CD8-positive, alpha-beta memory T cell (primary cell): ENCODE measurements around the gene PRDM12. TPM values are rescaled to one million over a fixed set of nuclear protein-coding genes. Genes with fewer than 3 reads are reported as not detected.
"Not testable (repeated sequence)": the region's sequence is repeated elsewhere in the genome, so short reads cannot be mapped to it uniquely, and the experiment has no call there.

Experiments used
- CTCF ChIA-PET: fragments of 350-600 bp; sonication (Branson Sonifier 250); formaldehyde crosslinking; loops from one replicate; lab custom pipeline; 2021; ENCODE audit warnings: antibody characterized with exemption; lab: Charles Lee
- POLR2A ChIA-PET: fragments of 350-600 bp; sonication (Branson Sonifier 250); formaldehyde crosslinking; loops from one replicate; lab custom pipeline; 2021; ENCODE audit warnings: antibody characterized with exemption; lab: Charles Lee
- DNase-seq, 5 donors: peaks; one replicate each; pipeline versions ENCODE4 v3.0.0 to v3.0.0-alpha.2; 2020 to 2022; ENCODE audit warnings: mixed read lengths in 1 of 5
- H3K27ac ChIP-seq: one replicate; pipeline ENCODE4 v1.7.0; 2013; ENCODE audit warnings: low read depth, mild to moderate bottlenecking, low read length, moderate library complexity
- H3K27me3 ChIP-seq: 2 replicates; pipeline ENCODE4 v1.7.0; 2013; ENCODE audit warnings: low read length, mild to moderate bottlenecking; ENCODE audit not compliant: insufficient read depth, poor library complexity, severe bottlenecking
- H3K36me3 ChIP-seq: 2 replicates; pipeline ENCODE4 v1.7.0; 2013; ENCODE audit warnings: mild to moderate bottlenecking, low read length, moderate library complexity; ENCODE audit not compliant: insufficient read depth
- H3K4me1 ChIP-seq: 2 replicates; pipeline ENCODE4 v1.7.0; 2013; ENCODE audit warnings: mild to moderate bottlenecking, low read length, moderate library complexity; ENCODE audit not compliant: insufficient read depth
- H3K4me3 ChIP-seq: 2 replicates; pipeline ENCODE4 v1.7.0; 2013; ENCODE audit warnings: mild to moderate bottlenecking, low read length
- H3K9me3 ChIP-seq: 2 replicates; pipeline ENCODE4 v1.7.0; 2013; ENCODE audit warnings: mild to moderate bottlenecking, low read length
- H3K27ac Mint-ChIP-seq, 8 donors: one replicate each; pipeline ENCODE4 v1.8.0; 2020 to 2021; ENCODE audit warnings: mixed read lengths in 8 of 8, mild to moderate bottlenecking in 6 of 8, inconsistent platforms in 3 of 8, moderate library complexity in 3 of 8
- H3K27me3 Mint-ChIP-seq, 2 donors: one replicate each; pipeline ENCODE4 v1.8.0; 2020 to 2021; ENCODE audit warnings: mixed read lengths in 2 of 2, mild to moderate bottlenecking in 1 of 2, moderate library complexity in 1 of 2
- H3K36me3 Mint-ChIP-seq, 3 donors: one replicate each; pipeline ENCODE4 v1.8.0; 2020 to 2021; ENCODE audit warnings: mixed read lengths in 3 of 3, inconsistent platforms in 1 of 3, mild to moderate bottlenecking in 1 of 3
- H3K4me1 Mint-ChIP-seq, 3 donors: one replicate each; pipeline ENCODE4 v1.8.0; 2020 to 2021; ENCODE audit warnings: mixed read lengths in 3 of 3, inconsistent platforms in 1 of 3, mild to moderate bottlenecking in 1 of 3
- H3K4me3 Mint-ChIP-seq, 7 donors: one replicate each; pipeline ENCODE4 v1.8.0; 2020 to 2021; ENCODE audit warnings: mixed read lengths in 7 of 7, mild to moderate bottlenecking in 6 of 7, moderate library complexity in 4 of 7, inconsistent platforms in 2 of 7
- H3K9me3 Mint-ChIP-seq, 5 donors: one replicate each; pipeline ENCODE4 v1.8.0; 2020 to 2022; ENCODE audit warnings: mixed read lengths in 5 of 5, mild to moderate bottlenecking in 3 of 5, moderate library complexity in 2 of 5, inconsistent platforms in 1 of 5
- polyA plus RNA-seq: library from polyadenylated mRNA; unstranded; fragments of 300-500 nt; fragmentation: Illumina TruSeq; gene quantifications from one replicate; pipeline ENCODE4 v1.2.3, GENCODE V29; 2021
- total RNA-seq, 2 experiments: library from RNA; stranded (reverse); gene quantifications; one replicate each; pipeline ENCODE4 v1.2.3, GENCODE V29; 2021

Gene PRDM12
- total and polyA plus RNA-seq, 3 experiments from 2014 or later, result 0.11 TPM; not detected in 2

DNA sequence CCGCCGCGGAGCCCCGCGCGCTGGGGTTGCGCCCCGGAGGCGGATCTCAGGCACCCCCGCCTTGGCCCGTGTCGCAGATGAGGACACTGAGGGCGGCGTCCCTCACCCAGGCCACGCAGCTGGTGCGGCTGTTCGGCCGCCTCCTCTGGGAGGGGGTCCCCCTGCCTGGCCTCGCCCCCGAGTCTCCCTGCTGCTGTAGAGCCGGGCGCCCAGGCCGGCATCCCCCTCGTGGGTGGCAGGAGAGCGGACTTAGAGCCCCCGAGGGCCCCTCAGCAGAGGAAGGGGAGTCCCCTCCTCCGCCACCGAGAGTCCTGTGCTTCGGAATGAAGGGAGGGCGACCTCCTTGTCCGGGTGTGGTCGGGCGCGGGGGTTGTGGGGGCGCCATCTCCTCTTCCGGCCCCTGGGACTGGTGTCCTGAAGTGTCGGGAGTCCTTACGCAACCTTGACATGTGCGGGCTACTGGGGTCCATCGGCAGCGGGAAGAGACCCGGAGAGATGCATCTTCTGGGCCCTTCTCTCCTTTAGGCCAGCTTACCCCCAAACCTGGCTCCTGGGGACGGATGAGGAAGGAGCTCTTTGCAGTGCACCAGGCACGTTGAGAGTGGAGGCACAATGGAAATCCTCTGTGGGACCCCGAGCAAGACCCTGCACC lies 17.5 kb downstream of the PRDM12 start:
- ChIA-PET CTCF (interaction anchor here (0.7 to 4.6 kb wide), 16 partner anchors 8 to 255 kb away, joined by 3 to 34 read pairs (median 4); partner anchors contain the start of genes EXOSC2 and PRDM12), POLR2A (interaction anchor here (1.2 to 2.1 kb wide), 2 partner anchors 11 to 59 kb away, joined by 6 to 7 read pairs; partner anchors contain the start of gene EXOSC2)
- Mint-ChIP-seq H3K27me3 (peaks cover 0 to 4% of the 10 kb centered on the region in 2 donors), H3K9me3 (peaks cover 0 to 2% (median 0%) of the 10 kb centered on the region in 5 donors), H3K4me1 (peaks cover 3 to 12% (median 5%) of the 10 kb centered on the region in 3 donors), H3K4me3 (peak overlapping the region; percentile 84 to 97 (median 94)), H3K36me3 (peaks cover 0 to 1% (median 0%) of the 10 kb centered on the region in 3 donors), H3K27ac (peak overlapping the region in 2 of 8 donors; percentile 88 to 96)
- Histone ChIP-seq H3K4me3 (peak overlapping the region; percentile 87), H3K9me3 (no peaks in the 10 kb centered on the region), H3K27ac (no peak overlapping the region), H3K36me3 (no peaks in the 10 kb centered on the region), H3K4me1 (no peaks in the 10 kb centered on the region), H3K27me3 (no peaks in the 10 kb centered on the region)
- DNase-seq, result peak in 1 of 5 donors; percentile 24

GRCh38 chr9:130682421-130683121 lies 18.2 kb downstream of the PRDM12 start:
- no peaks in the 10 kb centered on the region for H3K9me3 ChIP-seq
- peak overlapping the region; percentile 87 for H3K4me3 ChIP-seq
- Mint-ChIP-seq H3K4me3 (peak overlapping the region; percentile 84 to 97 (median 94)), H3K9me3 (peaks cover 0 to 2% (median 0%) of the 10 kb centered on the region in 5 donors), H3K4me1 (peaks cover 3 to 12% (median 8%) of the 10 kb centered on the region in 3 donors), H3K27me3 (peaks cover 3 to 4% of the 10 kb centered on the region in 2 donors), H3K27ac (peak overlapping the region in 5 of 8 donors; percentile 64 to 96 (median 83)), H3K36me3 (peaks cover 0 to 1% (median 0%) of the 10 kb centered on the region in 3 donors)
- peak; percentile 35 to 62 (median 52) for DNase-seq
- H3K27ac ChIP-seq, result no peak overlapping the region
- ChIA-PET CTCF (interaction anchor here (0.7 to 4.6 kb wide), 20 partner anchors 9 to 256 kb away, joined by 3 to 34 read pairs (median 4); partner anchors contain the start of genes EXOSC2 and PRDM12), POLR2A (interaction anchor here (1.2 to 2.1 kb wide), 2 partner anchors 11 to 59 kb away, joined by 6 to 7 read pairs; partner anchors contain the start of gene EXOSC2)
- no peaks in the 10 kb centered on the region for H3K27me3 ChIP-seq
- no peaks in the 10 kb centered on the region for H3K4me1 ChIP-seq
- no peaks in the 10 kb centered on the region for H3K36me3 ChIP-seq

DNA sequence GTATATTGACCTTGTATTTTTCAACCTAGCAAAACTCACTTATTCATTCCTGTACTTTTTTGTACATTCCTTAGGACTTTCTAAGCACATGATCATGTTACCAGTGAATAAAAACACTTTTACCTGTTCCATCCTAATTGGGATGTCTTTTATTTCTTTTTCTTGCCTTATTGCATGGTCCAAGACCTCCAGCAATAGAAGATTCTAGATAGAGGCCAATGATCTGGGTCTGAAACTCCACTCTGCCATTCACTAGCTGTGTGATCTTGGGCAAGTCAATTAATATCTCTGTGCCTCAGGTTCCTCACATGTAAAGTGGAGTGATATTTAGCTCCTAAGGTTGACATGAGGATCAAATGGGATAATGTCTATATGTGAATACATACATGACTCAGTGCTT lies 20.7 kb downstream of the PRDM12 start:
- H3K27me3 Mint-ChIP-seq, result peaks cover 4 to 6% of the 10 kb centered on the region in 2 donors
- H3K9me3 Mint-ChIP-seq, result peaks cover 0 to 2% (median 0%) of the 10 kb centered on the region in 5 donors
- Histone ChIP-seq H3K9me3 (no peaks in the 10 kb centered on the region), H3K4me1 (no peaks in the 10 kb centered on the region), H3K27ac (no peak overlapping the region), H3K4me3 (no peak overlapping the region), H3K36me3 (no peaks in the 10 kb centered on the region), H3K27me3 (no peaks in the 10 kb centered on the region)
- peak overlapping the region in 1 of 7 donors; percentile 50 for H3K4me3 Mint-ChIP-seq
- DNase-seq, result no peak
- H3K4me1 Mint-ChIP-seq, result peaks cover 5 to 24% (median 15%) of the 10 kb centered on the region in 3 donors
- peaks cover 0 to 1% (median 0%) of the 10 kb centered on the region in 3 donors for H3K36me3 Mint-ChIP-seq
- ChIA-PET CTCF (interaction anchor here (1.2 to 1.8 kb wide), 2 partner anchors 16 to 225 kb away, joined by 3 to 8 read pairs; no protein-coding TSS in a partner anchor), POLR2A (no interaction called here)
- no peak overlapping the region for H3K27ac Mint-ChIP-seq

- DNase-seq, H3K27ac ChIP-seq, H3K36me3 ChIP-seq, H3K27ac Mint-ChIP-seq, H3K9me3 Mint-ChIP-seq, H3K4me1 ChIP-seq, POLR2A ChIA-PET, H3K36me3 Mint-ChIP-seq, H3K4me3 ChIP-seq, H3K27me3 ChIP-seq, H3K27me3 Mint-ChIP-seq, H3K9me3 ChIP-seq: not testable (repeated sequence)
- Mint-ChIP-seq H3K4me3 (peak overlapping the region in 1 of 7 donors; percentile 56), H3K4me1 (peaks cover 7 to 20% (median 20%) of the 10 kb centered on the region in 3 donors)
- CTCF ChIA-PET, result interaction anchor here (0.7 to 1.8 kb wide), 3 partner anchors 13 to 225 kb away, joined by 3 to 5 read pairs (median 4); no protein-coding TSS in a partner anchor
Observed at GRCh38 chr9:130685945-130686344, 21.6 kb downstream of the PRDM12 start.

DNA sequence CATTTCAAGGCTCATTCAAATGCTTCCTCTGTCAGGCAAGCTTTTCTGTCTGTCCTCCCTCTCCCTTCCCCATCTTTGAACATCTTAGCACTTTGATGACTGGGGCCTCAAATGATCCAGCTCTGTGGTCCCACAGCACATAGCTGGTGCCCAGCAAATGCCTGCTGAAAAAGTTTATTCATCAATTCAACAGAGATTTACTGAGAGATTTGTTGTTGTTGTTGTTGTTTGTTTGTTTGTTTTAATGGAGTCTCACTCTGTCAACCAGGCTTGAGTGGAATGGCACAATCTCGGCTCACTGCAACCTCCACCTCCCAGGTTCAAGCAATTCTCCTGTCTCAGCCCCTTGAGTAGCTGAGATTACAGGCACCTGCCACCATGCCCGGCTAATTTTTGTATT lies 23.2 kb downstream of the PRDM12 start:
- no peak overlapping the region for H3K27ac ChIP-seq
- Mint-ChIP-seq H3K36me3 (no peaks in the 10 kb centered on the region), H3K27me3 (peaks cover 4 to 8% of the 10 kb centered on the region in 2 donors), H3K9me3 (peaks cover 0 to 2% (median 0%) of the 10 kb centered on the region in 5 donors), H3K4me1 (peaks cover 5 to 18% (median 13%) of the 10 kb centered on the region in 3 donors), H3K4me3 (peak overlapping the region in 1 of 7 donors; percentile 58), H3K27ac (no peak overlapping the region)
- no peaks in the 10 kb centered on the region for H3K9me3 ChIP-seq
- no peak for DNase-seq
- ChIA-PET POLR2A (no interaction called here), CTCF (interaction anchor here (1.0 to 1.3 kb wide), 3 partner anchors 9 to 20 kb away, joined by 3 read pairs; no protein-coding TSS in a partner anchor)
- peaks cover under 1% of the 10 kb centered on the region for H3K4me1 ChIP-seq
- H3K27me3 ChIP-seq, result no peaks in the 10 kb centered on the region
- H3K4me3 ChIP-seq, result no peak overlapping the region
- no peaks in the 10 kb centered on the region for H3K36me3 ChIP-seq

DNA sequence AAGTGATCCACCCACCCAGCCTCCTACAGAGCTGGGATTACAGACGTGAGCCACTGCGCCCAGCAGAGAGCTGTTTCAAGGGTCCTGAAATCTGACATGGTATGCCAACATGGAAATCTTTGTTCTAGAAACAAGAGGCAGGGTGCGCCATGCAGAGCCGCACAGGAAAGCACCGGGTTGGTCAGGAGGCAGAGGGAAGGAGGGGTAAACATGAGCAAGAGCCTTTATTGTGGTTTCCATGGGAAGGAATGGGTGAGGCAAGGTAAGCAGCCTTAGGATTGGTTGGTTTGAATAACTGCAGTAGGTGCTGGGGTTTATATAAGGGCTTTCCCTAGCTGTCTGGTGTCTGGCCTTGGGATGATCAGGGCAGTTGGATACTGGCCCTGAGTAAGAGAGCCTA lies 23.7 kb downstream of the PRDM12 start:
- H3K27ac ChIP-seq, result no peak overlapping the region
- Mint-ChIP-seq H3K4me3 (no peak overlapping the region), H3K27me3 (peaks cover 4 to 8% of the 10 kb centered on the region in 2 donors), H3K9me3 (peaks cover 0 to 2% (median 0%) of the 10 kb centered on the region in 5 donors), H3K4me1 (peaks cover 8 to 21% (median 17%) of the 10 kb centered on the region in 3 donors), H3K27ac (no peak overlapping the region), H3K36me3 (no peaks in the 10 kb centered on the region)
- CTCF ChIA-PET, result interaction anchor here (1.0 to 1.3 kb wide), 3 partner anchors 8 to 20 kb away, joined by 3 read pairs; no protein-coding TSS in a partner anchor
- H3K9me3 ChIP-seq, result no peaks in the 10 kb centered on the region
- H3K4me3 ChIP-seq, result no peak overlapping the region
- no peaks in the 10 kb centered on the region for H3K36me3 ChIP-seq
- no peak for DNase-seq
- peaks cover 5% of the 10 kb centered on the region for H3K4me1 ChIP-seq
- no peaks in the 10 kb centered on the region for H3K27me3 ChIP-seq
- POLR2A ChIA-PET, result no interaction called here

DNA sequence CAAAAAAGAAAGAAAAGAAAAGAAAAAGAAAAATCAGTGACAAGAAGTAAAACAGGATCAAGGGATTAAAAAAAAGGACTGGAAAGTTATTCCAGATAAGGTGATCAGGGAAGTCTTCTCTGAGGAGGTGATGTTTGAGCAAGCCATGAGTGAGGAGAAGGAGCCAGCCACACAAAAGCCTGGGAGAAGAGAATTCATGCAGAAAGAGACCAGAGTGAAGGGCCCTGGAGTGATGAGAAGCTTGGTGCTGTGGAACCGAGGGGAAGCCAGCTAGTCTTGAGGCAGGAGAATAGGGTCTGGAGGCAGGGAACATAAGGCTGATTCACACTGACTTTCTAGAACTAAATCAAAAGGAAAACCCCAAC lies 25.2 kb downstream of the PRDM12 start:
- Mint-ChIP-seq H3K4me3 (no peak overlapping the region), H3K27ac (no peak overlapping the region), H3K9me3 (peaks cover 0 to 2% (median 0%) of the 10 kb centered on the region in 5 donors), H3K4me1 (peaks cover 20 to 34% (median 30%) of the 10 kb centered on the region in 3 donors), H3K27me3 (peaks cover 4 to 8% of the 10 kb centered on the region in 2 donors), H3K36me3 (peaks cover 0 to 8% (median 2%) of the 10 kb centered on the region in 3 donors)
- POLR2A ChIA-PET, result no interaction called here
- H3K27ac ChIP-seq, result no peak overlapping the region
- H3K4me3 ChIP-seq, result no peak overlapping the region
- no peaks in the 10 kb centered on the region for H3K9me3 ChIP-seq
- CTCF ChIA-PET, result interaction anchor here (0.7 to 1.1 kb wide), 2 partner anchors 10 to 11 kb away, joined by 3 to 4 read pairs; no protein-coding TSS in a partner anchor
- no peaks in the 10 kb centered on the region for H3K27me3 ChIP-seq
- DNase-seq, result no peak
- H3K4me1 ChIP-seq, result peaks cover 14% of the 10 kb centered on the region
- H3K36me3 ChIP-seq, result no peaks in the 10 kb centered on the region
